Thyroid gland (tissue), 4 donors: ENCODE measurements around the gene MAPK8IP3. TPM values are rescaled to one million over a fixed set of nuclear protein-coding genes. Genes with fewer than 3 reads are reported as not detected.
A peak's percentile ranks its signal among the peaks of the same experiment; 100 is the strongest.

ENCODE experiments used
- DNase-seq, 2 donors: peaks; one replicate each; pipeline ENCODE4 v3.0.0-alpha.2; 2019
- H3K27ac ChIP-seq, 3 donors: fragments of 200-600 bp; sonication (generic); 1 replicate in 2 of 3; 2 replicates in 1 of 3; pipeline ENCODE4 v1.5.1; 2016 to 2019; ENCODE audit warnings: mild to moderate bottlenecking in 1 of 3, moderate library complexity in 1 of 3
- H3K27me3 ChIP-seq: fragments of 200-600 bp; sonication (generic); one replicate; pipeline ENCODE4 v1.5.1; 2019
- H3K36me3 ChIP-seq, 2 donors: fragments of 200-600 bp; sonication (generic); one replicate each; pipeline ENCODE4 v1.5.1; 2016 to 2019
- H3K4me1 ChIP-seq, 2 donors: fragments of 200-600 bp; sonication (generic); one replicate each; pipeline ENCODE4 v1.5.1; 2017 to 2019
- H3K4me3 ChIP-seq, 3 donors: fragments of 200-600 bp; sonication (generic); replicated peaks in 1 of 3; 1 replicate in 2 of 3; 2 replicates in 1 of 3; pipeline ENCODE4 v1.5.1; 2016; ENCODE audit warnings: mild to moderate bottlenecking in 1 of 3
- H3K9me3 ChIP-seq: fragments of 200-600 bp; sonication (generic); one replicate; pipeline ENCODE4 v1.5.1; 2017
- POLR2A ChIP-seq, 2 donors: fragments of 450-650 bp; IDR thresholded peaks; one replicate each; pipeline ENCODE4 v1.6.1; 2017; ENCODE audit warnings: antibody characterized with exemption in 2 of 2, mild to moderate bottlenecking in 2 of 2, moderate library complexity in 1 of 2
- WGBS, 2 donors: methylation state at CpG; one replicate each; pipeline ENCODE4 v1.1.5; 2017; 5-methylcytosine and 5-hydroxymethylcytosine counted together
- intact Hi-C: fragments of 100-400 bp; cut with DNase I; formaldehyde crosslinking; loops from one replicate; pipeline ENCODE4 v1.15.1; 2023
- total RNA-seq, 4 donors: library from RNA; depleted of rRNA; stranded (reverse); fragments of >200 nt; gene quantifications; one replicate each; pipeline ENCODE4 v1.2.3, GENCODE V29; 2016
- TF ChIP-seq, protein P1 (sequence below), 6 experiments: fragments of 200-600 bp in 3 of 6; fragments of 450-650 bp in 3 of 6; sonication (generic) in 3 of 6; IDR thresholded peaks; one replicate each; pipeline ENCODE4 v1.5.1; 2016 to 2019; ENCODE audit warnings: antibody characterized with exemption in 6 of 6, mild to moderate bottlenecking in 2 of 6, inconsistent platforms in 1 of 6, moderate library complexity in 1 of 6

Gene MAPK8IP3
- total RNA-seq, 4 donors from 2014 or later: 45.7 to 137 (median 60.4) TPM

- peak within 1 kb of the TSS; percentile 46 to 64 (median 48) for H3K27ac ChIP-seq
- intact Hi-C loops: no loop called here
- H3K4me1 ChIP-seq: peaks cover 23 to 26% of the 10 kb centered on the region in 2 donors
- H3K36me3 ChIP-seq: peaks cover 14 to 21% of the 10 kb centered on the region in 2 donors
- peak; percentile 71 to 74 for DNase-seq
- TF ChIP-seq, protein P1, sequence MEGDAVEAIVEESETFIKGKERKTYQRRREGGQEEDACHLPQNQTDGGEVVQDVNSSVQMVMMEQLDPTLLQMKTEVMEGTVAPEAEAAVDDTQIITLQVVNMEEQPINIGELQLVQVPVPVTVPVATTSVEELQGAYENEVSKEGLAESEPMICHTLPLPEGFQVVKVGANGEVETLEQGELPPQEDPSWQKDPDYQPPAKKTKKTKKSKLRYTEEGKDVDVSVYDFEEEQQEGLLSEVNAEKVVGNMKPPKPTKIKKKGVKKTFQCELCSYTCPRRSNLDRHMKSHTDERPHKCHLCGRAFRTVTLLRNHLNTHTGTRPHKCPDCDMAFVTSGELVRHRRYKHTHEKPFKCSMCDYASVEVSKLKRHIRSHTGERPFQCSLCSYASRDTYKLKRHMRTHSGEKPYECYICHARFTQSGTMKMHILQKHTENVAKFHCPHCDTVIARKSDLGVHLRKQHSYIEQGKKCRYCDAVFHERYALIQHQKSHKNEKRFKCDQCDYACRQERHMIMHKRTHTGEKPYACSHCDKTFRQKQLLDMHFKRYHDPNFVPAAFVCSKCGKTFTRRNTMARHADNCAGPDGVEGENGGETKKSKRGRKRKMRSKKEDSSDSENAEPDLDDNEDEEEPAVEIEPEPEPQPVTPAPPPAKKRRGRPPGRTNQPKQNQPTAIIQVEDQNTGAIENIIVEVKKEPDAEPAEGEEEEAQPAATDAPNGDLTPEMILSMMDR (IDR thresholded peaks at IDR 0.05): no peak
- no peak for TF ChIP-seq POLR2A (IDR thresholded peaks at IDR 0.05)
- no peaks in the 10 kb centered on the region for H3K27me3 ChIP-seq
- H3K9me3 ChIP-seq: no peaks in the 10 kb centered on the region
- 0% methylated on average over 4 to 8 of the region's 79 CpGs for WGBS, 2 donors
- H3K4me3 ChIP-seq: peak within 1 kb of the TSS; percentile 86 to 97 (median 86)
Measured at GRCh38 chr16:1771188-1771863, 65.3 kb downstream of the MAPK8IP3 start, which contains the start of gene NME3. NME3 (minus strand) TSS chr16:1771543; CDS start chr16:1771534, 9 bp downstream.

- WGBS, 2 donors: 17 to 19% methylated on average over 20 to 22 of the region's 22 CpGs
- intact Hi-C loops: no loop called here
- Histone ChIP-seq H3K4me1 (peaks cover 23 to 26% of the 10 kb centered on the region in 2 donors), H3K27ac (peak overlapping the region in 2 of 3 donors; percentile 36 to 48), H3K27me3 (no peaks in the 10 kb centered on the region), H3K4me3 (peak overlapping the region in 2 of 3 donors; percentile 86), H3K9me3 (no peaks in the 10 kb centered on the region), H3K36me3 (peaks cover 14 to 23% of the 10 kb centered on the region in 2 donors)
- DNase-seq: no peak
- TF ChIP-seq, protein P1 (IDR thresholded peaks at IDR 0.05): no peak
- TF ChIP-seq POLR2A (IDR thresholded peaks at IDR 0.05): no peak
Measured at GRCh38 chr16:1771864-1772361, 65.9 kb downstream of the MAPK8IP3 start.

GRCh38 chr16:1772362-1772907 lies 66.4 kb downstream of the MAPK8IP3 start, which contains the start of gene EME2:
EME2 (plus strand) TSS chr16:1772810; CDS start chr16:1773228, 418 bp downstream.
- Histone ChIP-seq H3K27me3 (no peaks in the 10 kb centered on the region), H3K4me3 (peak within 1 kb of the TSS; percentile 85 to 86 (median 86)), H3K27ac (peak within 1 kb of the TSS; percentile 83 to 91 (median 90)), H3K9me3 (no peaks in the 10 kb centered on the region), H3K4me1 (peaks cover 23 to 26% of the 10 kb centered on the region in 2 donors), H3K36me3 (peaks cover 17 to 23% of the 10 kb centered on the region in 2 donors)
- intact Hi-C loops: no loop called here
- peak in 1 of 2 donors; percentile 30 for DNase-seq
- TF ChIP-seq POLR2A (IDR thresholded peaks at IDR 0.05): no peak
- TF ChIP-seq, protein P1 (IDR thresholded peaks at IDR 0.05): no peak
- whole genome bisulfite sequencing, 2 donors: 1 to 4% methylated on average over 13 to 24 of the region's 53 CpGs

GRCh38 chr16:1772908-1773702 lies 67.1 kb downstream of the MAPK8IP3 start, which contains the start of gene MRPS34:
MRPS34 (minus strand) TSS chr16:1773134; CDS start chr16:1773119, 15 bp downstream.
- peak within 1 kb of the TSS; percentile 85 to 86 (median 86) for H3K4me3 ChIP-seq
- H3K4me1 ChIP-seq: peaks cover 23 to 26% of the 10 kb centered on the region in 2 donors
- WGBS, 2 donors: 0% methylated on average over 1 to 32 of the region's 108 CpGs
- intact Hi-C loops: no loop called here
- DNase-seq: peak; percentile 83 to 84
- H3K9me3 ChIP-seq: no peaks in the 10 kb centered on the region
- TF ChIP-seq, protein P1 (IDR thresholded peaks at IDR 0.05): peak; percentile 48 to 82 (median 70)
- TF ChIP-seq POLR2A (IDR thresholded peaks at IDR 0.05): peak in 1 of 2 donors; percentile 65
- peaks cover 17 to 23% of the 10 kb centered on the region in 2 donors for H3K36me3 ChIP-seq
- peak within 1 kb of the TSS; percentile 83 to 91 (median 90) for H3K27ac ChIP-seq
- no peaks in the 10 kb centered on the region for H3K27me3 ChIP-seq
